Esophagus muscularis mucosa (tissue), 3 donors: ENCODE measurements around the gene SLC39A11.

Experiments
- POLR2A ChIP-seq: fragments of 450-650 bp; IDR thresholded peaks from one replicate; pipeline ENCODE4 v1.6.1; 2017; ENCODE audit warnings: antibody characterized with exemption, moderate library complexity, mild to moderate bottlenecking, low read depth
- TF ChIP-seq, protein P1 (sequence below), 3 experiments: fragments of 200-600 bp in 2 of 3; fragments of 450-650 bp in 1 of 3; sonication (generic) in 2 of 3; IDR thresholded peaks; one replicate each; pipeline ENCODE4 v1.5.1; 2017 to 2019; ENCODE audit warnings: antibody characterized with exemption in 3 of 3, mild to moderate bottlenecking in 2 of 3, moderate library complexity in 1 of 3

DNA sequence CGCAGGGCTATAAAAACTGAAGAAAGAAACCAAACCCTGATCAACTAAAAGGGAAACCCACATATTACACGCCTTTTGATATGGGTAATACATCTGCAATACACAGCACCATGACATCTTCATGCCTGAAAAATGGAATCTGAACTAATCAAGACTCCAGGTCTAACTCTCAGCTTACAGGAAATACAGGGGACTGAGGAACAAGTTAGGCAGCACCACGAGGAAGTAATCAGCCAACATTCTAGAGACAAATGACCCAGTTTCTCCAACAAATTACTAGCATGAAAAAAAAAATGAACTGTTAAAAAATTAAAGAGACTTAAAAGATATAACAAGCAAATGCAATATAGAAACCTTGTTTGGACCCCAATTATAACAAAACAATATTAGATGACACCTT is 9.1 kb downstream of the SLC39A11 start:
- TF ChIP-seq, protein P1, sequence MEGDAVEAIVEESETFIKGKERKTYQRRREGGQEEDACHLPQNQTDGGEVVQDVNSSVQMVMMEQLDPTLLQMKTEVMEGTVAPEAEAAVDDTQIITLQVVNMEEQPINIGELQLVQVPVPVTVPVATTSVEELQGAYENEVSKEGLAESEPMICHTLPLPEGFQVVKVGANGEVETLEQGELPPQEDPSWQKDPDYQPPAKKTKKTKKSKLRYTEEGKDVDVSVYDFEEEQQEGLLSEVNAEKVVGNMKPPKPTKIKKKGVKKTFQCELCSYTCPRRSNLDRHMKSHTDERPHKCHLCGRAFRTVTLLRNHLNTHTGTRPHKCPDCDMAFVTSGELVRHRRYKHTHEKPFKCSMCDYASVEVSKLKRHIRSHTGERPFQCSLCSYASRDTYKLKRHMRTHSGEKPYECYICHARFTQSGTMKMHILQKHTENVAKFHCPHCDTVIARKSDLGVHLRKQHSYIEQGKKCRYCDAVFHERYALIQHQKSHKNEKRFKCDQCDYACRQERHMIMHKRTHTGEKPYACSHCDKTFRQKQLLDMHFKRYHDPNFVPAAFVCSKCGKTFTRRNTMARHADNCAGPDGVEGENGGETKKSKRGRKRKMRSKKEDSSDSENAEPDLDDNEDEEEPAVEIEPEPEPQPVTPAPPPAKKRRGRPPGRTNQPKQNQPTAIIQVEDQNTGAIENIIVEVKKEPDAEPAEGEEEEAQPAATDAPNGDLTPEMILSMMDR (IDR thresholded peaks at IDR 0.05): no peak
- no peak for TF ChIP-seq POLR2A
